HG02981 (cell line): ENCODE measurements around the gene NRK.
"Not testable (repeated sequence)": the region's sequence is repeated elsewhere in the genome, so short reads cannot be mapped to it uniquely, and the experiment has no call there.

Experiments
- ATAC-seq: cut with Tn5 transposase; IDR thresholded peaks from one replicate; pipeline ENCODE4 v1.9.1; 2021; ENCODE audit warnings: mild to moderate bottlenecking, moderate library complexity; ENCODE audit not compliant: unreplicated experiment

Gene NRK

GRCh38 chrX:105822138-105823091 lies at the start of gene NRK:
Gene NRK, plus strand, starts transcription at chrX:105822539. Its CDS starts 307 bp downstream, at chrX:105822846.
- no peak for ATAC-seq

- no peak for ATAC-seq
Observed at GRCh38 chrX:105773801-105774200, 48.5 kb upstream of the NRK start.

- ATAC-seq, result no peak
Observed at GRCh38 chrX:105775679-105776078, 46.7 kb upstream of the NRK start.

- ATAC-seq, result no peak
Observed at GRCh38 chrX:105781804-105782203, 40.5 kb upstream of the NRK start.

- ATAC-seq, result not testable (repeated sequence)
Observed at GRCh38 chrX:105796877-105797276, 25.5 kb upstream of the NRK start.

- ATAC-seq, result no peak
Observed at GRCh38 chrX:105803891-105804290, 18.4 kb upstream of the NRK start.

- ATAC-seq, result not testable (repeated sequence)
Observed at GRCh38 chrX:105805655-105806054, 16.7 kb upstream of the NRK start.

- no peak for ATAC-seq
Observed at GRCh38 chrX:105816517-105816916, 5.8 kb upstream of the NRK start.

- ATAC-seq, result no peak
Observed at GRCh38 chrX:105820247-105820646, 2.1 kb upstream of the NRK start.

- no peak for ATAC-seq
Observed at GRCh38 chrX:105821471-105822121, 743 bp upstream of the NRK start.

GRCh38 chrX:105823092-105823455 lies 735 bp downstream of the NRK start:
- no peak for ATAC-seq

- no peak for ATAC-seq
Observed at GRCh38 chrX:105829011-105829410, 6.7 kb downstream of the NRK start.

- no peak for ATAC-seq
Observed at GRCh38 chrX:105837232-105837631, 14.9 kb downstream of the NRK start.

GRCh38 chrX:105845631-105846030 lies 23.3 kb downstream of the NRK start:
- ATAC-seq, result no peak

- ATAC-seq, result not testable (repeated sequence)
Observed at GRCh38 chrX:105850100-105850499, 27.8 kb downstream of the NRK start.

- ATAC-seq, result no peak
Observed at GRCh38 chrX:105865709-105866108, 43.4 kb downstream of the NRK start.

GRCh38 chrX:105869701-105870100 lies 47.4 kb downstream of the NRK start:
- no peak for ATAC-seq

- ATAC-seq, result no peak
Observed at GRCh38 chrX:105870445-105870844, 48.1 kb downstream of the NRK start.

GRCh38 chrX:105872941-105873340 lies 50.6 kb downstream of the NRK start:
- no peak for ATAC-seq

GRCh38 chrX:105874790-105875189 lies 52.5 kb downstream of the NRK start:
- no peak for ATAC-seq

- no peak for ATAC-seq
Observed at GRCh38 chrX:105876658-105877057, 54.3 kb downstream of the NRK start.

- no peak for ATAC-seq
Observed at GRCh38 chrX:105880491-105880890, 58.2 kb downstream of the NRK start.
